GM19324 (cell line): ENCODE results near the gene PAXIP1.
A peak's percentile ranks its signal among the peaks of the same experiment; 100 is the strongest.
"Not testable (repeated sequence)": the region's sequence is repeated elsewhere in the genome, so short reads cannot be mapped to it uniquely, and the experiment has no call there.

Experiments used
- ATAC-seq: cut with Tn5 transposase; IDR thresholded peaks from one replicate; pipeline ENCODE4 v1.9.1; 2021; ENCODE audit warnings: mild to moderate bottlenecking, moderate library complexity; ENCODE audit not compliant: unreplicated experiment, low FRiP score

PAXIP1 gene

DNA sequence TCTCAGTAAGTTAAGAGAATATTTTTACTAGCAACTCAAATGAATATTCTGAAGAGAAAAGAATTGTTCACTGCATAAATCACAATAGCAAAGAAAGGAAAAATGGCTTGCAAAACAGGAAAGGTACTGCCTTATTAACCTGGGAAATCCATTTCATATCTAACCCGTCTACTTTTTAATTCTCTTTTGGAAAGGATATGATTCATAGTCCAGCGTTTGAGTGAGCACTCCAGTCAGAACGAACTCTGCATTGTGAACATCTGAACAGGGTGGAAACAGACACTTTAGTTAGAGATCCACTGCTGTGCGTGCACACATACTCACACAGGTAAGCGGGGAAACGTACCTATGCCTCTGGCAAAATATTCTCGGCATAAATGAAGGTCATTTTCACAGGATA lies 56.8 kb downstream of the PAXIP1 start:
- no peak for ATAC-seq

DNA sequence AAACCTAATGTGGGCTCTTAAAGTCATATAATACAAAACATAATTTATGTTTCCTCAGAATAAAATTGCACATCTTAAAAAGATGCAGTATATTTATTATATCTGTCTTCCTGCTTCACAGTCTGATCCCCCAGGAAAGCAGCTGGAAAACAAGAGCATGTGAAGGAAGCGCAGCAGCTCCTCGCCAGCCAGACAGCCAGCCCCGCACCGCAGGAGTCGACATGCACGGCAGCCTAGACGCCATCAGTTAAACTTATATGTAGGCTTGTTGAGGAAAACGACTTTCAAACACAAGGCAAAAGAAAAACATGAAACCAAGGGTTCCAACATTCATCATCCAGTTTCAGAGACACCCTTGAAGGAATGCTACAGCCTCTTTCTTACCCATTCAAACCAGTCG lies 59.0 kb downstream of the PAXIP1 start:
- no peak for ATAC-seq

DNA sequence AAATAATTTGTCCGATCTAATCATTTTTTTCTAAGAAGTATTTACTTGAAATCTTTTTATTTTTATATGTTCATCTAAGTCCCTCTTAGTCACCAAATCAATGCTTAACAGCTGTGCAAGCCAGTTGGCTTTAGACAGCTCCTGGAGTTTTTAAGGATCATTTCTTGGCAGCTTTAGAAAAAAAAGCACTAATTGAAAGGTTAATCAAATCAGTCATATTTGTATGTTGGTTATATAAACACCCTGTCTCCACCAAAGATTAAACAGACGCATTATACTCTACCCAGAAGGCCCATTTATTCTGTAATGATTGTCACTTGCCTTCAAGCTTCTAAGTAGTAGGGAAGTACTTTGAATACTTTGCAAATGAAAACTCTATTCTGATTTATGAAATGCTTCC lies 60.2 kb downstream of the PAXIP1 start:
- ATAC-seq: no peak

DNA sequence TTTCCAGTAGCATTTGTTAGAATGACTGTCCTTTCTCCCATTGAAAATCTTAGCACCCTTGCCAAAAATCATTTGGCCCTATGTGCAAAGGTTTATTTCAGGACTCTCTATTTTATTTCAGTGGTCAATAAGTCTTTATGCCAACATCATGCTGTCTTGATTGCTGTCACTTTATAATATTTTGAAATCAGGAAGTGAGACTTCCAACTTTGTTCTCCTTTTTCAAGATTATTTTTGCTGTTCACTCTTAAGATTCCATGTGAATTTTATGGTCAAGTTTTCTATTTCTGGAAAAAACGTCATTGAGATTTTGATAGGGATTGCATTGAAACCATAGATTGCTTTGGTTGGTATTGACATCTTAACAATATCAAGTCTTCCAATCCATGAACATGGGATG lies 65.1 kb downstream of the PAXIP1 start:
- no peak for ATAC-seq

DNA sequence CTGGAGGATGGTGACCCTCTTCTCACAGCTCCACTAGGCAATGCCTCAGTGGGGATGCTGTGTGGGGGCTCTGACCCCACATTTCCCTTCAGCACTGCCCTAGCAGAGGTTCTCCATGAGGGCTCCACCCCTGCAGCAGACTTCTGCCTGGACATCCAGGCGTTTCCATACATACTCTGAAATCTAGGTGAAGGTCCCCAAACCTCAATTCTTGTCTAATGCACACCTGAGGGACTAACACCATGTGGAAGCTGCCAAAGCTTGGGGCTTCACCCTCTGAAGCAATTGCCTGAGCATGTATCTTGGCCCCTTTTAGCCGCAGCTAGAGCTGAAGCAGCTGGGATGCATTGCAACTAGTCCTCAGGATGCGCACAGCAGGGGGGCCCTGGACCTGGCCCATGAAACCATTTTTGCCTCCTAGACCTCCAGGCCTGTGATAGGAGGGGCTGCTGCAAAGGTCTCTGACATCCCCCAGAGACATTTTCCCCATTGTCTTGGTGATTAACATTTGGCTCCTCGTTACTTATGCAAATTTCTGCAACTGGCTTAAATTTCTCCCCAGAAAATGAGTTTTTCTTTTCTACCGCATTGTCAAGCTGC lies 68.5 kb downstream of the PAXIP1 start:
- ATAC-seq: not testable (repeated sequence)

DNA sequence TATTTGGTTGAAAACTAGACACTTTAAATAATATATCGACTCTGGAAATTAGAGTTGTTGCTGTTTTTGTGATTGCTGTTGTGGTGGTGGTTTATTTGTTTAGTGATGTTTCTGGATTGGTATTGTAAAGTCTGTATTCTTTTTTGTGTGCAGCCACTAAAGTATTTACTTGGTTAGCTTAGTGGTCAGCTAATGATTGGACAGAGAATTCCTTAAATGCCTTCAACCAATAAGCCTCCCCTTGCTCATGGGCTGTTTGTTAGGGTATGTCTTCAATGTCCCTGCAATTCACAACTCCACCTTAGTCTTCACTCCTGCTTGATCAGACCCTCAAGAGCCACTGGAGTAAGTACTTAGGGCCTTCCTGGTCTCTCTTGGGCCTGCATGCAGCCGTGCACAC lies 71.0 kb downstream of the PAXIP1 start:
- ATAC-seq: no peak

DNA sequence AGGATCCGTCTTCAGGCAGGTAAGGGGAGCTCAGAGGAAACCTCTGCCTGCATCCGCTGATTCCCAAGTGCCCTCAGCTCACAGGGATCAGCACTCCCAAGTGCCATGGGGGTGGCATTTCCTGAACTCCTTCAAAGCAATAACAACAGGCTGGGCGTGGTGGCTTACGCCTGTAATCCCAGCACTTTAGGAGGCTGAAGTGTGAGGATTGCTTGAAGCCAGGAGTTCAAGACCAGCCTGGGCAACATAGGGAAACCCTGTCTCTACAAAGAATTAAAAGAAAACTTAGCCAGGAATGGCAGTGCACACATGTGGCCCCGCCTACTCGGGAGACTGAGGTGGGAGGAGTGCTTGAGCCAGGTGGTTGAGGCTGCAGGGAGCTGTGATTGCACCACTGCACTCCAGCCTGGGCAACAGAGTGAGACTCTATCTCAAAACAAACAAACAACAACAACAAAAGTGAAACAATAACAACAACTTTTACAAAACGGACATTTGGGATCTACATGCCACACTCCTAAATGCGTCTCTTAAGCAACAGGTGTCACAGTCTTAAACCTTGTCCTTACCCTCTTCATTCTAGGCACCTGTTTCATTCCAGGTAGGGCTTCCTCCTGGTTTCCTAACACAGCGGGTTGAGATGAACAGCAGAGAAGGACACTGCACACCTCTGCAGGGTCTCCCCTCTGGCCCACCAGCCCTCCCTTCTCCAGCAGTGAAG lies 73.8 kb downstream of the PAXIP1 start:
- no peak for ATAC-seq

DNA sequence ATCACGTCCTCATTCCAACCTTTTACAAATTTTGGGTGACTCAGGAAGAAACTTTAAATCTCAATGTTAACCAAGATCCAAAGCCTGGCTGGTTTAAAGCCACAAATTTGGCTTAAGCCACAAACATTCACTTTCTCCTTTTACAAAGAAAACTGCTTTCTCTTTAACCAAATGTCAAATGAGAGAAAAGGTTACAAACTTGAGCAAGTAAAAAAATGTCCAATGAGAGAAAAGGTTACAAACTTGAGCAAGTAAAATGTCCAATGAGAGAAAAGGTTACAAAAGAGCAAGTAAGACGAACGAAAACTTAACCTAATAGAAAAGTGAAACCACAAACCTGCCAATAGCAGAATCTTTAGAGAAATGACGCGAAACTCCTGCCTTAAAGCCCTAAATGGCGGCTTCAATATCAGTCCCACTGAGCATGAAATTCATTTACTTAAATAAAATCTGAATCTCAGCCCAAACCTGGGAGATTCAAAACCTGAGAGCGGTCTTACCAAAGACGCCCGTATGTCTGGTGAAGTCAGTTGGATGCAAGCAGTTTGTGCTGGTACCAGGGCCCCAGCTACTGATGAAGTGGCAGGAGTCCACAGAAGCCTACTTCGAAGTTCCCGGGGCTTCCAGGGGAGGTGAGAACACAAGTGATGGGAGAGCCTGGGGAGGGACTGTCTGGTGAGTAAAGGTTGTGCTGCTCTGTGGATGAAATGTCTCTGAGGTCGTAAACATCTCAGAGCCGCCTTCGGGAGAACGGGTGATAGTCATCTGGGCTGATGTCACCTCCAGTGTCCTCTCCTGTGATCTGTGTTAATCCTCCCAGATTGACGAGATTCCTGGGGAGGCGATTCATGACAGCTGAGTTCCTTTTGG lies 74.6 kb downstream of the PAXIP1 start:
- peak; percentile 87 for ATAC-seq

DNA sequence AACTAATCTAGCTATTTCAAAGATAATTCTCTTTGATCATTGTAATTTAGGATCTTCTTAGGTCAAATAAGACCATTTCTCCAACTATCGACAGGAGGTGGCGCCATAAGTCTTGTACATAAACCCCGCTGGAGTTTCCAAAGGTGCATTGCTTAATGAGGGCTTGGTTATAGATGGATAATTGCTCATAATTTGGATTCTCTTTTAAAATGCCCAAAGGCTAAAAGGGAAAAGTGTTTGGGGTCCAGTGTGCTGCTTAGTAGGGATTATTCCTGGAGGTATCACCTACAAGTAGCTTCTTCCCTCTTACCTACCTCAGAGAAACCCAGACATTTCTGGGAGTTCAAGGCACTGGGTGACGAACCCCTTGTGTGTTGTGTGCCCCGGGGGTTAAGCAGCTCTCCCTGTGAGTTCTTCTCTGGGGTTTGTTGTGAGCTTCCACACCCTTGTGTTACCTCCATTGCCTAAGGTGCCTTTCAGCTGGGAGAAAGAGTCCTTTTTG lies 75.2 kb downstream of the PAXIP1 start:
- peak; percentile 48 for ATAC-seq

DNA sequence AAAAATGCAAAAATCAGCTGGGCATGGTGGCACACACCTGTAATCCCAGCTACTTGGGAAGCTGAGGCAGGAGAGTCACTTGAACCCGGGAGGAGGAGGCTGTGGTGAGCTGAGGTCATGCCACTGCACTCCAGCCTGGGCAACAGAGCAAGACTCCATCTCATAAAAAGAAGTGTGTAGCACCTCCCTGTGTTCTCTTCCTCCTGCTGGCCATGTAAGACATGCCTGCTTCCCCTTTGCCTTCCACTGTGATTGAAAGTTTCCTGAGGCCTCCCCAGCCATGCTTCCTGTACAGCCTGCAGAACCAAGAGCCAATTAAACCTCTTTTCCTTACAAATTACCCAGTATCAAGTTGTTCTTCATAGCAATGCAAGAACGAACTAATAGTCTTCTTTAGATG lies 80.5 kb downstream of the PAXIP1 start:
- ATAC-seq: not testable (repeated sequence)

DNA sequence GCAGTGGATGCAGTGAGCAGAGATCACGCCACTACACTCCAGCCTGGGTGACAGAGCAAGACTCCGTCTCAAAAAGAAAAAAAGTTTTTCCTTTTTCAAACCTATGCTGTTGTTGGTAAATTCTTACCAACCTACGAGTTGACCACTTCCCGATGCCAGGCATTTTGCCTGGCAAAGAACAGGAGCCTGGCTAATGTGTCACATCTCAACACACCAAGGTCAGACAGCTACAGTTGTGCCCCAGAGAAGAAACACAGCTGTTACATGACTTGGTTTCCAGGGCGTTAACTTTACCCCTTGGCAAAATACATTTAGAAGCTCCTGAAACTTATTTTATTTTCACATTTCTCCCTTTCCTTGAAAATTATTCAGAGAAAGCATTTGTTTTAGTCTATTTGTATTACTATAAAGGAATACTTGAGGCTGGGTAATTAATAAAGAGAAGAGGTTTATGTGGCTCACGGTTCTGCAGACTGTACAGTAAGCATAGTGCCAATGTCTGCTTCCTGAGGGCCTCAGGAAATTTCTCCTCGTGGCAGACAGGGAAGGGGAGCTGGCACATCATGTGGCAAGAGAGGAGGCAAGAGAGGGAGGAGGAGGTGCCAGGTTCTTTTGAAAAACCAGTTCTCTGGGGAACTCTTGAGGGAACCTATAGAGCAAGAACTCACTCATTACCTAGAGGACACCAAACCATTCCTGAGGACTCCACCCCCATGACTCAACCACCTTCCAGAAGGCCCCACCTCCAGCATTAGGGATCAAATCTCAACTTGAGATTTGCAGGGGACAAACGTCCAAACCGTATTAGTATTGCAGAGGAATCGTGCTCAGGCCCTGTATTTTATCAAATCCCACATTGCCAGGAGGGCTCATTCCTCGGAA lies 83.3 kb downstream of the PAXIP1 start:
- no peak for ATAC-seq

DNA sequence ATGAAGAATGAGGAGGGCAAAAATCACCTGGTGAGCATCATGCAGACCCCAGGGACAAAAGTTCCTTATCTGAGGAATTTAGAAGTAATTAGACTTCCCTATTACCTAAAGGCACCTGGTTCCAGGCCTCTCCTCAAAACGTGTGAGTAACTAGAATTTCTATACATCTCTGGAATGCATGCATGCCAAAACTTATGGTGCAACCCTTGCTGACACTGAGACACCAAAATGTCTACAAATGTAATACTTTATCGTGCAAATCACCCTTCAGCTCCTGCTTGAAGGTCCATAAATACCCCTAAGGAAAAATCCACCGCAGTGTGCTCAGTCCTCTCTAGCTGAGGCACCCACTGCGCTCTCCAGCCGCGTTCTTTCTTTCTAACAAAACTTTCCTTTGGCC lies 84.2 kb downstream of the PAXIP1 start:
- ATAC-seq: no peak

DNA sequence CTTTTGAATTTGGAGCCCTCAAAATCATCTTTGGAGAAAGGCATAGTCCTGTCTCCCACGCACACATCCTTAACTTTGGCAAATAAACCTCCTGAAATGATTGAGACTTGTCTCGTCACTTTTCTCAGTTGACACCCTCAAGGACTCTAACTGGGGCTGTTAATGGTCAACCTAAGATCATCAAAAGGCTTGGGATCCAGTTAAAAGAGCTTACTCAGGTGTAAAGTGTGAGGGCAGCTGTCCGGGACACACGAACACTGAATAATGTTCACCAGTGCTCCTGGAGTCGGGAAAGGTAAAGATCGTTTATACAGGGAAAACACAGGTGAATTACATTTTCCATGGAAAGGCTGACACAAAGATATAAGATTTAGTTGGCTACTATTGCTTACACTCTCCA lies 84.7 kb downstream of the PAXIP1 start:
- ATAC-seq: no peak

DNA sequence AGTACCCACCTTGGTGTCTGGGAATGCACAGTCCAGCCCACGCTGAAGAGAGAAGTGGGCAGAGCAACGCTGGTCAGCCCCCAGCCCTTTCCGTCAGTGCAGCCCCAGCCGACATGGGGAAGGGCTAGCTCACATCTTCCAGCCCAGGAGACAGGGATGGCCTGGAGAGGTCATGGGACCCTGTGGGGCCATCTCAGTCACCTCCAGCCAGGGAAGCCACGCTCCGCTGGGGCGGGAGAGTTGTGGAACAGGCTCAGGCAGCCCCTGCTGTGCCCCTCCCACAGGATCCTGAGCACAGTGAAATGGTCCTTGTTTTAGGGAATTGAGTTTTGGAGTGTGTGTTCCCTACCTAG lies 85.1 kb downstream of the PAXIP1 start:
- ATAC-seq: no peak

DNA sequence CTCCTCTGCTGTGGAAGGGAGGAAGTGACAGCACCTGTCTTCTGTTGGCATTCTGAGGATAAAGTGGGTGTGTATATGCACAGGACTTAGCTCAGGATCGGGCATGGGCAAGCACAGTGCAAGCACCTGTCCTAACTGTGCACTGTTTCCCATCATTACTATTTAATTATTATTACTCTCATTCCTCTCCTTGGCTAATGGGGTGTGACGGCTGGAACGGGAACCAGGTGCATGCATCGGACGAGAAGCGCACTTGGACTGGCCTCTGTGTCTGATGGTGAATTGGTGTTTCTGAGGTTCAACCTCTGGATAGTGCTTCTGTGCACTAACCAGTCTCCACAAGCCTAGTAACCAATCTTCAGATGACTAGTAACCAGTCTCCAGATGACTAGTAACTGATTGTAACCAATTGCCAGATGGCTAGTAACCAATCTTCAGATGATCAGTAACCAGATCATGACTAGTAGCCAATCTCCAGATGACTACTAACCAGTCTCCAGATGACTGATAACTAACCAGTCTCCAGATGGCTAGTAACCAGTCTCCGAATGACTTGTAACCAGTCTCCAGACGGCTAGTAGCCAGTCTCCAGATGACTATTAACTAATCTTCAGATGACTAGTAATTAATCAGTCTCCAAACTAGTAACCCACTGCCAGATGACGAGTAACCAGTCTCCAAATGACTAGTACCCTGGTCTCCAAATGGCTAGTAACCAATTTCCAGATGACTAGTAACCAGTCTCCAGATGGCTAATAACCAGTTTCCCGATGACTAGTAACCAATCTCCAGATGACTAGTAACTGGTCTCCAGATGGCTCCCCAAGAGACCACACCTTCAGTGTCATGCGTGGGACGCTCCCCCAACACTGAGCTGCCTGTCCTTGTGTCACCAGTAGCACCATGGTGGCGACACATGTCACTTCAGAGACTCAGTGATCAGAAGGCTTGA lies 85.8 kb downstream of the PAXIP1 start:
- no peak for ATAC-seq

DNA sequence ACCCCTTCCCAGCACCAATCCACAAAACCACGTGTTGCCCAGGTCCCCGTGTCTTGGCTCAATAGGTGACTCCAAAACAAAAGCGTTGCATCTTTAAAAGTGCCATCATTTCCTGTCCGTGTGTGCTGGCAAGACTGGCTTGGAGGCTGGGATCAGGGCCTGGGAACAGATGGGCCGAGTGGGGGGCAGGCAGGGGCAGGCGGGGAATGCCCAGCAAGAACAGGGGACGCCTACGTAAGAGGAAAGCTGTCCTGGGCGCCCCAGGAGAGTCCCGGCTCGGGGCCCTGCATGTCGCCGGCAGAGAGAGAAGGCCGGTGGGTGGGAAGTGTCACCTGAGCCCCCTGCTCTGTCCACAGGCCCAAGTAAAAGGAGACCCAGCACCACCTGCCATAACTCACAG lies 86.5 kb downstream of the PAXIP1 start:
- no peak for ATAC-seq

DNA sequence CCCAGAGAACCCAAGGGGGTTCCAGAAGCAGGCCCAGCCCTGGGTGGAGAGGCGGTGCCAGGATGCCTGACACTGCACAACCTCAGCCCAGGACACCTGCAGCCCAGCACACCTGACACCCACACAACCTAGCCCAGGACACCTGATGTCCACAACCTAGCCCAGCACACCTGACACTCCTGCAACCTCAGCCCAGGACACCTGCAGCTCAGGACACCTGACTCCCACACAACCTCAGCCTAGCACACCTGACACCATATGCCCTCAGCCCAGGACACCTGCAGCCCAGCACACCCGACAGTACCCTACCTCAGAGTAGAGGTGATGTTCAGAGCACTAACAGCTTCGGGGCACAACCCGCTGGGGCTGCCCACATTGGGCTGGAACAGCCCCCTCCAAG lies 87.3 kb downstream of the PAXIP1 start:
- no peak for ATAC-seq

DNA sequence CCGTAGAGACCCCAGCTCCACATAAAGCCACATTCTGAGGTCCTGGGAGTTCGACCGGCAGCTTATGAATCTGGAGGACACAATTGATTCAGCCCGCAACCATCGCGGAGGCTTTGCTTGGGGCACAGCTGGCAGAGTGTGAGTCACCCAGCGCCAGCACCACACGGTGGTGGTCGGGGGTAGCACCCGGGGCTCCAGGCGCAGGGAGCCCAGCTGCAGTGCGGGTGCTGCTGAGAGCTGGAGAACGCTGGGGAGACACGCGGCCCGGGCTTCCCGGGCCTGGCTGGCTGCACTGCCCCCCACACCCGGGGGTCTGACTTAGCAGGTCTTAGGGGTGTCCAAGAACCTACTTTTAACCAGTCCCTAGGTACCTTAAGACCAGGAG lies 87.9 kb downstream of the PAXIP1 start:
- no peak for ATAC-seq

DNA sequence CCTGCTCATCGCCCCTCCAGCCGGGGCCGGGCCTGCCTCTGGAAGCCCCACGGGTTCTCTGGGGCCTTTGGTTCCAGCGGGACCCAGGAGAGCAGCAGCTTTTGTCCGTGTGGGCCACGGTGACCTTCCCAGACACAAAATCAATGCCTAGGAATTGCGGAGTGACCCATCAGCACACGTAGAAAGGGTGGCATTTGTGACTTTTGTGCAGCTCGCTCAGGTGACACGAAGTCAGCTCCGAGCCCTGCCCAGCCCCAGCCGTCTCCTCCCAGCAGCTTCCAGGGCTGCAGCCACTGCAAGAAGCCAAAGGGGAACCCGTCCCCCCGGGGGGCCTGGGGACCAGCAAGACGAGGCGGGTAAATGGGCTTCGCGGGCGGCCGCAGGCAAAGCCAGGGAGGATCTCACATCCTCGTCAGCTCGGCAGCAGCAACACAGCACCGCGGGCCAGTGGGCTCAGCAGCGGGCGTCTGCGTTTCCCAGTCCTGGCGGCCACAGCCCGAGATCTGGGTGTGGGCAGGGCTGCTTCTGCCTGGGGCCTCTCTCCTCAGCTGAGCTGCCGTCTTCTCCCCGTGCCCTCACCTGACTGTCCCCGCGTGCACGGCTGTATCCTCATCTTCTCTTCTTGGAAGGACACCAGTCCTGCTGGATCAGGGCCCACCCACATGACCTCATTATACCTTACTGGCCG lies 88.5 kb downstream of the PAXIP1 start:
- no peak for ATAC-seq
